ENCODE results near the gene ARHGEF7. TPM values are rescaled to one million over a fixed set of nuclear protein-coding genes. Genes with fewer than 3 reads are reported as not detected.

Gene ARHGEF7
- total RNA-seq, 2 donors from 2014 or later: 49.5 to 53.5 TPM

DNA sequence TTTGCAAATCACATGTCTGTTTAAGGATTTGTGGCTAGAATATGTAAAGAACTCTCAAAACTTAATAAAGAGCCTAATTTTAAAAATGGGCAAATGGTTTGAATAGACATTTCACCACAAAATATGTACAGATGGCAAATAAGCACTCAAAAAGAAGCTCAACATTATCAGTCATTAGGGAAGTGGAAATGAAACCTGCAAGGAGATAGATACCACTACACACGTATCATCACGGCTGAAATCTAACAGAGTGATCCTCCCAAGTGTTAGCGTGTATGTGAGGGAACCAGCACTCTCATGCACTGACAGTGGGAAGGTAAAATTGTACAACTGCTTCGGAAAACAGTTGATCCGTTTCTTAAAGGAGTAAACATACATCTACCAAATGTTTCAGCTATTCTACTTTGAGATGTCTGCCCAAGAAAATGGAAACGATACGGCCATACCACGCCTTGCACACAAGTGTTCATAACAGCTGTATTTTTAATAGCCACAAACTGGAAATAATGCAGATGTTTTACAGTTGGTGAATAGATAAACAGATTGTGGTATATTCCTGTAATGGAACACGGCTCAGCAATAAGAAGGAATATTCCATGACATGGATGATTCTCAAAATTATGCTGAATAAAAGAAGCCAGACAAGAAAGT is 14.5 kb downstream of the ARHGEF7 start:
- 91 to 95% methylated on average over 9 of the region's 9 CpGs for WGBS, 2 experiments (ENCODE audit: insufficient coverage in 1 of 2, insufficient read length in 1 of 2)

DNA sequence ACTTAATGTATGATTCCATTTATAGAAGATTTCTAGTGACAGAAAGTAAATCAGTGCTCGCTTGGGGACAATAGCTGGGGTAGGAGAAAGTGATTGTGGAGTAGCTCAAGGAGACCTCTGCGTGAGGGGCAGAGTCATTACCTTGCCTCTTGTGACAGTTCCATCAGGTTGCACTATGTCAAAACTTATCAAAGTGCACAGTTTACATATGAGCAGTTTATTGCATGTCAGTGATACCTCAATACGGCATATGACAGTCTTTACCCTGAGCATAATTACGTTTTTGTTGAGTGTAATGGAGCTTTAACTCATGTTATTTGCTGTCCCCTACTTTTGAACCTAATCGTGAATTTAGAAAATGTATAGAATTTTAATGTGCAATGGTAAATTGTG is 15.0 kb downstream of the ARHGEF7 start:
- no peak for TF ChIP-seq CTCF (conservative IDR thresholded peaks at IDR 0.05)
- Mint-ChIP-seq H3K36me3 (ENCODE audit: low read depth) (no peaks in the 10 kb centered on the region), H3K4me1 (no peaks in the 10 kb centered on the region), H3K9me3 (no peaks in the 10 kb centered on the region), H3K4me3 (no peak overlapping the region), H3K27ac (no peak overlapping the region), H3K27me3 (ENCODE audit: insufficient read depth) (peaks cover 15% of the 10 kb centered on the region)
- peaks cover 9% of the 10 kb centered on the region for H3K27me3 ChIP-seq (ENCODE audit: control insufficient read depth, insufficient read depth, low read length, poor library complexity, severe bottlenecking)
- no peak for DNase-seq
- no peaks in the 10 kb centered on the region for H3K9me3 ChIP-seq (ENCODE audit: control insufficient read depth, low read length)
- no peak overlapping the region for H3K4me3 ChIP-seq (ENCODE audit: low read length)
- no peak overlapping the region for H3K9ac ChIP-seq (ENCODE audit: extremely low read depth, low read length, poor library complexity, severe bottlenecking)
- no peaks in the 10 kb centered on the region for H3K36me3 ChIP-seq (ENCODE audit: control insufficient read depth, insufficient read depth, low read length)
- H3K27ac ChIP-seq (ENCODE audit: low read depth, low read length): no peak overlapping the region
- WGBS, 2 experiments (ENCODE audit: insufficient coverage in 1 of 2, insufficient read length in 1 of 2): 86 to 93% methylated on average over 5 of the region's 5 CpGs
- no peaks in the 10 kb centered on the region for H3K4me1 ChIP-seq (ENCODE audit: control insufficient read depth, insufficient read depth, low read length)

More for the DNA sequence above, 14.5 kb downstream of the ARHGEF7 start:
- Histone ChIP-seq H3K9me3 (ENCODE audit: control insufficient read depth, low read length) (no peaks in the 10 kb centered on the region), H3K36me3 (ENCODE audit: control insufficient read depth, insufficient read depth, low read length) (no peaks in the 10 kb centered on the region), H3K27ac (ENCODE audit: low read depth, low read length) (no peak overlapping the region), H3K4me1 (ENCODE audit: control insufficient read depth, insufficient read depth, low read length) (no peaks in the 10 kb centered on the region), H3K27me3 (ENCODE audit: control insufficient read depth, insufficient read depth, low read length, poor library complexity, severe bottlenecking) (peaks cover 9% of the 10 kb centered on the region), H3K9ac (ENCODE audit: extremely low read depth, low read length, poor library complexity, severe bottlenecking) (no peak overlapping the region), H3K4me3 (ENCODE audit: low read length) (no peak overlapping the region)
- Mint-ChIP-seq H3K4me1 (no peaks in the 10 kb centered on the region), H3K27ac (no peak overlapping the region), H3K27me3 (ENCODE audit: insufficient read depth) (peaks cover 15% of the 10 kb centered on the region), H3K4me3 (no peak overlapping the region), H3K36me3 (ENCODE audit: low read depth) (no peaks in the 10 kb centered on the region), H3K9me3 (no peaks in the 10 kb centered on the region)
- no peak for TF ChIP-seq CTCF (conservative IDR thresholded peaks at IDR 0.05)
- no peak for DNase-seq

DNA sequence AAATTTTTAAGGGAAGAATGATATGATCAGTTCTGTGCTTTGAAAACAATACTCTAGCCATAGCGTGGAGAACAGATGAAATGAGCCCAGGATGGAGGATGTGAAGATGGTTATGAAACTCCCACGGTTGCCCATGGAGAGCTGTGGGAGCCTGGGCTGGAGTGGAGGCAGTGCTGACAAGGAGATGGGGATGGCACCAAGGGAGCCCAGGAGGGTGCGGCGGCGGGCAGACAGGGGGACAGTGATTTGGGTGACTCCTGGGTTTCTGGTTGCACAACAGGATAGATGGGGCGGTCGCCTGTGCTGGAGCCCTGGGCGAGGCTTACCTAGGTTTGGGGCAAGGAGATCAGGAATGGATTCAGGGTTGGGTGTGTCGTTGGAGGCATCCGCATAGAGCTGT is 15.9 kb downstream of the ARHGEF7 start:
- Histone ChIP-seq H3K36me3 (ENCODE audit: control insufficient read depth, insufficient read depth, low read length) (no peaks in the 10 kb centered on the region), H3K4me1 (ENCODE audit: control insufficient read depth, insufficient read depth, low read length) (no peaks in the 10 kb centered on the region), H3K27ac (ENCODE audit: low read depth, low read length) (no peak overlapping the region), H3K9ac (ENCODE audit: extremely low read depth, low read length, poor library complexity, severe bottlenecking) (no peak overlapping the region), H3K9me3 (ENCODE audit: control insufficient read depth, low read length) (no peaks in the 10 kb centered on the region), H3K27me3 (ENCODE audit: control insufficient read depth, insufficient read depth, low read length, poor library complexity, severe bottlenecking) (peaks cover 9% of the 10 kb centered on the region), H3K4me3 (ENCODE audit: low read length) (no peak overlapping the region)
- Mint-ChIP-seq H3K27ac (no peak overlapping the region), H3K4me1 (no peaks in the 10 kb centered on the region), H3K9me3 (no peaks in the 10 kb centered on the region), H3K4me3 (no peak overlapping the region), H3K27me3 (ENCODE audit: insufficient read depth) (peaks cover 18% of the 10 kb centered on the region), H3K36me3 (ENCODE audit: low read depth) (no peaks in the 10 kb centered on the region)
- DNase-seq: peak; percentile 26
- TF ChIP-seq CTCF (conservative IDR thresholded peaks at IDR 0.05): no peak
- WGBS, 2 experiments (ENCODE audit: insufficient coverage in 1 of 2, insufficient read length in 1 of 2): 84 to 85% methylated on average over 8 to 10 of the region's 10 CpGs
